GM21447 (cell line): ENCODE results near the gene GANC.
"Not testable (repeated sequence)": the region's sequence is repeated elsewhere in the genome, so short reads cannot be mapped to it uniquely, and the experiment has no call there.

Experiments used
- ATAC-seq: cut with Tn5 transposase; IDR thresholded peaks from one replicate; pipeline ENCODE4 v1.9.1; 2021; ENCODE audit not compliant: unreplicated experiment

GANC gene

DNA sequence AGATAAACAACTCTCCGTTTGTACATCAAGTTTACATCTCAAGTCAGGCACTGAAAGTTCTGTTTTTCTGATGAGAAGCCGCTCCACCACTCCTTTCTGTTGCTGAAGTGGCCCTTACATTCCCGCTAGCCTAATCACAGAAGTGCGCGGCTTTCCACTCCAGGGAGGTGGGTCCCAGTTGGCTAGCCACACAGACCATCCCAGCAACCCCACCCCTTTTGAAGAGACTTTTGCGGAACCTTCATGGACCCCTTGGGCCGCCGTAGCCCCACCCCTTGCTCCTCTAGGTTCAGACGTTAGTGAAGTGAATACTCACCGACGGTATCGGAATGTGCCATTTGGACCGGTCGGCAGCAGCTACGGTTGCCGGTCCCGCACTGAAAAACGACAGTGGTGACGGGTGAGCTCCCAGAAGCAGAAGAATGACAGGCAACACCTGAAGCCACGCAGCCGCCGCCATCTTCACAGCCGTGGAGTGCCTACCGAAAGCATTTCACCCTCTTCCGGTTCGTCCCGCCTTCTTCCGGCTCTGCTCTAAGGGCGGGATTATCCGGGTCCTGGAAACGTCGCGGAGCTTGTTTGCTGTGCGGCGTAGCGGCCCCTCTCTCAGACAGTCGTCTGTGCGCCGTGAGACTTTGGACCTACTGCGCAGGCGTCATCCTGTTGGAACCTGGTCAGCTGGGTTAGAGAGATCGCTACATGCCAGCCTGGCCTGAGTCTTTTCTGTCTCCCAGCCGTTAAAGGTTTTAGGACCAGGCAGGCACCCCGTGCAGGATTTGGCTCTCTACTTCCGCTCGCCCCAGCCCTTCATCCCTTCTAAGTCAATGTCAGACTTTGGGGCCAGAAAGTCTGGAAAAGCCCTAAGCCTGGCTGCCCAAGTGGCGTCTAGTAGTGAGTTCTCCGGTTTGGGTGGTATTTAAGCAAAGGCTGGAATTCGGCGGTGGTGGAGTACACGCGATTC, at the start of gene GANC, which contains the start of gene TMEM87A:
Gene GANC, plus strand, starts transcription at position 263 of the 961 bp plus-strand sequence. CDS start 1,281 bp downstream, outside the sequence.
Gene TMEM87A, minus strand, starts transcription at position 495 of the 961 bp plus-strand sequence. Its CDS starts 35 bp downstream, at position 460.
- ATAC-seq, result peak; percentile 85

- ATAC-seq, result no peak
Observed at GRCh38 chr15:42226648-42227047, 46.4 kb upstream of the GANC start.

DNA sequence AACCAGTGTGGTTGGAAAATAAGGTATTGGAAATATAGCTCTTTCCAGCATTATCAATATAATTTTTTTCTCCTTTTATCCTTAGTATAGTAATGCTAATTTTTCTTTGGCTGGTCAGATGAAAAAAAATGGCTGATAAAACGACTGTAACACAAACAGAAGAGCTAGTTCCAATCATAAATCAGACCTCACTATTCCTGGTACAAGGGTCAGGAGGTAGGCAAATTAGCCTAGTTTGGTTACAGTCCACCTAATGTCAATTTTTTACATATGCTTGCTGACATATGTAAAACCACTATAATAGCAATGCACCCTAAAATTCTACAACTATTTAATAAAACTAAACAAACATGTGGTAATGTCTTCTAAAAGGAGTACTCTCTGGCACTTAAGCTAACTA, 45.0 kb upstream of the GANC start:
- no peak for ATAC-seq

- ATAC-seq, result not testable (repeated sequence)
Observed at GRCh38 chr15:42228981-42229380, 44.0 kb upstream of the GANC start.

DNA sequence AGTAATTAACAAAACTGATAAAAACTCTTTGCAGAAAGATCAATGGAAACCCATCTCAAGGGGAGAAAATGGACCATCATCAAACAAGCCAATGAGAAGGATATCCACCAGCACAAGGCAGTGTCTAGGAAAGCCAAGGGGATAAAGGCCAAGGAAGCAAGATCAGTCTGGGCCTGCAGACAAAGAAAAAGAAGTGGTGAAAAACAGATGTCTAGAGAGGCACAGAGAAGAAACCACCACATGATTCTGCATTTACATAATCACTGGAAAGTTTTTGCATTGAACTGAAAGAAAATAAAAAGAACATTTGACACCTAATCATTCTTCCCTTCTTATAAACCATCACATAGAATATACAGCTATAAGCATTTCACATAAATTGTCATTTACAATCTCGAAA, 41.9 kb upstream of the GANC start:
- ATAC-seq, result no peak

DNA sequence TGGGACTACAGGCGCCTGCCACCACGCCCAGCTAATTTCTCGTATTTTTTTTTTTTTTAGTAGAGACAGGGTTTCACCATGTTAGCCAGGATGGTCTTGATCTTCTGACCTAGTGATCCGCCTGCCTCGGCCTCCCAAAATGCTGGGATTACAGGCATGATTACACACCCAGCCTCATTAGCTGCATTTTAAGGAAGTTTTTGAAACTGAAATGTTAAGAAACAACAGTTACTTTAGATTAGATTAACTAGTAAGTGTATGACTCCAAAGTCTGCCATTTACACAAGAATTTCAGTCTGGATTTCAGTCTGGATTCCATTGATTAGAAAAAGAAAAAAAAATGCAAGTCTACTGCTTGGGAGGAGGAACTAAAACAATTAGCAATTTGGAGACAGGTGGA, 40.4 kb upstream of the GANC start:
- no peak for ATAC-seq

GRCh38 chr15:42233107-42233506, 39.9 kb upstream of the GANC start:
- no peak for ATAC-seq

DNA sequence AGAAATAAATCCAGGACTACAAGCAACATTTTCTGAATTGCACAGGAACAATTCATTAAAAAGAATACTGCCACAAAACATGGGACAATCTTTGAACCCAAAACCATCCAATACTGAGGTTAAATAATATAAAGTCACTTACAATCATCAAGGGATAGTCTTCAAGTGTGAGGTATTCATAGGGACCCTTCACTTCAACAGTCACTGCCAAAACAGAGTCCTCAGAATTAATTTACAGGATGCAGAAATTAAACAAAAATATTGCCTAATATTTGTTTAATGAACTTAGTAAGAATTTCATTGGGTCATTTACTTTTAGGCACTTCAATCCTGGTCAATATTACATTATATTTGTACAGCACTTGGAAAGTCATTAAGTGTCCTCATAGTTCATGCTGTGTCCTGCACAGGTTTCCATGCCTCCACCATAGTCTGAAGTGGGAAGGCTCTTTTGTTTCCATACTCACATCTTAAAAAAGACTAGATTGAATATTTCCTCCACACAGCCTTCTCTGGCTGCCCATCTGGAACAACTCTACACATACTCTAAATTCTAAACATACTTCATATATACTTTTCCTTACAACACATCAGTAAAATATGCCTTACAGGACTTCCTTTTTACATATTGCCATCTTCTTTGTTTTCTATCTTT, 33.3 kb upstream of the GANC start:
- ATAC-seq, result no peak

- ATAC-seq, result no peak
Observed at GRCh38 chr15:42240823-42241222, 32.2 kb upstream of the GANC start.

DNA sequence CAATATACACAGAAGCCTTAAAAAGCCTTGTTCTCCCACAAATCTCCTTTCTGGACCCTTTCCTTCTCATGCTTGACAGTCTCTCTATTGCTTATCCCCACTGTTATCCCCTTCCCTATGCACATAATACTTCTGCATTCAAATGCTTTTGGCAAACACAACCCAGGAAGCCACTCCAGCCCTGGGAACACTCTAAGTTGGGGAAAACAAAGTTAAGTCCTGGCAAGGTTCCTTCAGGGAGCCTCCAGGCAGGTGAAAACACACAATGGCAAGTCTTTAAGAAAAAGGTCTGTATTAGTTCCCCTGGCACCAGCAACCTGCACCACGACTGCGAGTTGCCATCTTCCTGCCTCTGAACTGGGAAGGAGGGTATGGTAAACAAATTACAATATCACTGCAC, 19.7 kb upstream of the GANC start:
- ATAC-seq, result no peak

DNA sequence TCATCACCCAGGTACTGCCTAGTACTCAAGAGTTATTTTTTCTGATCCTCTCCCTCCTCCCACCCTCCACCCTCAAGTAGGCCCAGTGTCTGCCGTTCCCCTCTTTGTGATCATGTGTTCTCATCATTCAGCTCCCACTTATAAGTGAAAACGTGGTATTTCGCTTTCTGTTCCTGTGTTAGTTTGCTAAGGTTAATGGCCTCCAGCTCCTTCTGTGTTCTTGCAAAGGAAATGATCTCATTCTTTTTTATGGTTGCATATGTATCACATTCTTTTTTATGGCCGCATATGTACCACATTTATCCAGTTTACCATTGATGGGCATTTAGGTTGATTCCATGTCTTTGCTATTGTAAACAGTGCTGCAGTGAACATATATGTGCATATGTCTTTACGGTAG, 8.2 kb upstream of the GANC start:
- no peak for ATAC-seq

GRCh38 chr15:42267286-42267685, 5.7 kb upstream of the GANC start:
- ATAC-seq, result no peak

DNA sequence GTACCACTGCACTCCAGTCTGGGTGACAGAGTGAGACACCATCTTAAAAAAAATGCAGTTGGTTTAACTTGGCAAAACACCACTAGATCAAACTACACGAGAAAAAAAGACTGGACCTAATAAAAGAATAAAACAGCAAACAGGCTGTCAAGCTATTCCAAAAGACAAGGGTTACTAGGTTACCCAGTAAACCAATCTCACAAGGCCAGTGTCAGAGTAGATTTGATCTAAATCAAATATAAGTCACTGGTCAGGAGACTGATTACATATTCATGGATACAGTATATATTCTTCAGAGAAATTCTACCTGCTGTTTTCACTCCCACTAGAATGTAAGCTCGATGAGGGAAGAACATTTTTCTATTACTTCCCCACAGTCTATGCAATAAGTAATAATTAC, 2.5 kb upstream of the GANC start:
- no peak for ATAC-seq

DNA sequence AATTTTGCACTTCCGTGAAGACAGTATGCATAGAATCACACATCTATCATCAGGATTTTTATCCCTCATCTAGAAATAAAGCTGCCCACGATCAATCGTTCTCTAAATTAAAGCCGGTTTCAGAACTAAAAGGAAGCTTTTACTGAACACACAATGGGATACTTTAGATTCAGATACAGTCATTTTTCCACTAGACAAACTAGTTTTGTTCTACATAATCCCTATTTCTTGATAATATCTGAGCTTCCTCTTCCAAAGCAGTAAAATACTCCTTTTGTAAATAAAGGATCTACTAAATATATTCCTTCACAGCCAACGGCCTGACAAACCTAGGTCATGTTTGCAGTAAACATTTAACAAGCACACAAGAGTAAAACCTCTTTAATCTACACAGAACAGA, 2.0 kb upstream of the GANC start:
- no peak for ATAC-seq

- ATAC-seq, result peak; percentile 18
Observed at GRCh38 chr15:42273900-42274701, 1.1 kb downstream of the GANC start.

DNA sequence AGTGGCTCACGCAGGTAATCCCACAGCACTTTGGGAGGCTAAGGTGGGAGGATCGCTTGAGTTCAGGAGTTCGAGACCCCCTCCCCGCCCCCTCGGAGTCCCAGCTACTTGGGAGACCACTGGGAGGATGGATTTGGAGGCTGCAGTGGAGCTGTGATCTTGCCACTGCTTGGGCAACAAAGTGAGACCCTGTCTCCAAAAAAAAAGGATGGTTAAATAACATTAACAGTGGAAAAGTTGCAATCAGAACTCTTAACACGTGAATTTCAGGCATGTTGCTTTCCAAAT, 1.6 kb downstream of the GANC start:
- no peak for ATAC-seq

DNA sequence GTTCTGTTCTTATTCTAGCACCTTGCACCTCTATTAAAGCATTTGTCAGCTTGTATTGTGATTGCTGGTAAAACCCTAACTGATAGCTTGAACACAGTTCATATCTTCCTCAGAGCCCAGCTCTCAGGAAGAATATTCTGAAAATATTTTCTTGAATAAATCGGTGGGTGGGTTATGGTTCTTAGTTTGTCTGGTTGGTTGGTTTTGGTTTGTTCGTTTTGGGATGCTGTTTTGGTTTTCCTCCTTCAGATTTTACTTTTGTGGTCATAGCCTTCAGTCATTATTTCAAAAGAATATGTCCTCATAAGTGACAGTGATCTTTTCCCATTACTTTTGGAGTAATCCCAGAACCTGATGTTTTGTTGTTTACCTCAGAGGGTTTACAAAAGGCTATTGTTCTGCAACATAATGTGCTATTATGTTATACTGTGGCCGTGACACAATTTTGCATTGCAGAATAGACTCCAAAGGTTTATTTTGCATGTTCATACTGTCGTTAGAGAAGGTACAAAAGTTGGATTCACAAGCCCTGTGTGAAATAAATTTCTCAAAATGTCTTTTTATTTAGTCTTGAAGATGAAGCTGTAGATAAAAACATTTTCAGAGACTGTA, 2.9 kb downstream of the GANC start:
- ATAC-seq, result no peak

GRCh38 chr15:42276762-42277161, 3.8 kb downstream of the GANC start:
- ATAC-seq, result no peak

- ATAC-seq, result no peak
Observed at GRCh38 chr15:42279234-42279723, 6.3 kb downstream of the GANC start.

GRCh38 chr15:42282344-42282743, 9.3 kb downstream of the GANC start:
- no peak for ATAC-seq

DNA sequence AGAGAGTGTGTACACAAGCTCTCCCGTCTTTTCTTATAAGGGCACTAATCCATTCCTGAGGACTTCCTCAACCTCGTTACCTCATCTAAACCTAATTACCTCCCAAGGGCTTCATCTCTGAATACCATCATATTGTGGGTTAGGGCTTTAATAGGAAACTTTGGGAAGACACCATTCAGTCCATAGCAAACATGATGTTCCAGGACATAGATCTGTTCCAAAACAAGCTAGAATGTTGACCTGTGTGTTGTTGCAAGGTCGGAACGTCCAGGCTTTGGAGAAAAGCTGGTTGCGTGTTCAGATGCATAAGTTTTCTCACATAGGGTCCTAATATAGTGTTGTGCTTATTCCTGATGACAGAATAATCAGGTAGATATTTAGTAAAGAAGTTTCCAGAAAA, 9.9 kb downstream of the GANC start:
- no peak for ATAC-seq
